ENCODE data around the gene EFHB. TPM values are rescaled to one million over a fixed set of nuclear protein-coding genes. Genes with fewer than 3 reads are reported as not detected.

The EFHB gene
- 0.39 and 1.4 TPM in 2 replicates for total RNA-seq (2022)
- percentile 32 among the genes with signal in this experiment for Bru-seq, nascent RNA
- percentile 22 among the genes with signal in this experiment for BruChase-seq, experiment 1, labeled RNA remaining after a 2-hour chase
- percentile 20 among the genes with signal in this experiment for BruChase-seq, experiment 2, labeled RNA remaining after a 6-hour chase
- long read RNA-seq, partial matches to known transcripts: 0 of 1 reads
- long read RNA-seq, other reads (novel, unspliced or antisense): 1 of 1 reads

GRCh38 chr3:19934098-19934566 is at the start of gene EFHB:
EFHB (minus strand) TSS chr3:19934217; CDS start chr3:19934018, 199 bp downstream.
- no peaks in the 10 kb centered on the region for H3K36me3 Mint-ChIP-seq (ENCODE audit: insufficient read depth, unreplicated experiment)
- Histone ChIP-seq H3K4me1 (peaks cover 12% of the 10 kb centered on the region), H3K9me3 (no peaks in the 10 kb centered on the region), H3K4me3 (ENCODE audit: low read depth, low read length) (no peak within 1 kb of the TSS), H3K36me3 (ENCODE audit: control insufficient read depth, insufficient read depth, low read length) (no peaks in the 10 kb centered on the region), H3K27me3 (replicated peaks; ENCODE audit: control insufficient read depth, insufficient read depth, low read length) (no peaks in the 10 kb centered on the region)
- peak within 1 kb of the TSS; percentile 2 for H3K4me3 Mint-ChIP-seq (ENCODE audit: unreplicated experiment)
- BruUV-seq (replicated peaks): no TSS peak
- ChIA-PET POLR2A (no interaction called here), CTCF (no interaction called here)
- intact Hi-C loops (cut with micrococcal nuclease; ENCODE audit: unreplicated experiment): no loop called here
- TF ChIP-seq CTCF (IDR thresholded peaks at IDR 0.05; ENCODE audit: insufficient read depth in 1 of 2, low read depth in 1 of 2, low read length in 1 of 2, severe bottlenecking in 1 of 2, unreplicated experiment in 1 of 2): no peak
- peaks cover 30% of the 10 kb centered on the region for H3K4me1 Mint-ChIP-seq (ENCODE audit: low read depth, unreplicated experiment)
- H3K27ac Mint-ChIP-seq (ENCODE audit: unreplicated experiment): peak within 1 kb of the TSS; percentile 73
- DNase-seq: peak; percentile 47 to 62
- peaks cover 9% of the 10 kb centered on the region for H3K9me3 Mint-ChIP-seq (ENCODE audit: unreplicated experiment)
- no peaks in the 10 kb centered on the region for H3K27me3 Mint-ChIP-seq (ENCODE audit: insufficient read depth, unreplicated experiment)

GRCh38 chr3:19972054-19972453 is 38.0 kb upstream of the EFHB start:
- TF ChIP-seq CTCF (IDR thresholded peaks at IDR 0.05; ENCODE audit: insufficient read depth in 1 of 2, low read depth in 1 of 2, low read length in 1 of 2, severe bottlenecking in 1 of 2, unreplicated experiment in 1 of 2): no peak

GRCh38 chr3:19970327-19970726 is 36.3 kb upstream of the EFHB start:
- no peaks in the 10 kb centered on the region; the same call in 1 of the 2 replicates for H3K36me3 ChIP-seq (ENCODE audit: control insufficient read depth, insufficient read depth, low read length)
- intact Hi-C loops (cut with micrococcal nuclease; ENCODE audit: unreplicated experiment): no loop called here

More at GRCh38 chr3:19972054-19972453, 38.0 kb upstream of the EFHB start:
- DNase-seq: no peak
- no TSS peak for BruUV-seq (replicated peaks)
- H3K27ac Mint-ChIP-seq (ENCODE audit: unreplicated experiment): peak overlapping the region; percentile 47
- no peaks in the 10 kb centered on the region for H3K27me3 Mint-ChIP-seq (ENCODE audit: insufficient read depth, unreplicated experiment)
- H3K9me3 Mint-ChIP-seq (ENCODE audit: unreplicated experiment): no peaks in the 10 kb centered on the region
- intact Hi-C loops (cut with micrococcal nuclease; ENCODE audit: unreplicated experiment): no loop called here
- H3K27me3 ChIP-seq (replicated peaks; ENCODE audit: control insufficient read depth, insufficient read depth, low read length): no peaks in the 10 kb centered on the region
- CTCF ChIA-PET: no interaction called here
- H3K36me3 ChIP-seq (ENCODE audit: control insufficient read depth, insufficient read depth, low read length): no peaks in the 10 kb centered on the region; the same call in 1 of the 2 replicates
- peaks cover 15% of the 10 kb centered on the region for H3K4me1 Mint-ChIP-seq (ENCODE audit: low read depth, unreplicated experiment)
- peaks cover 26% of the 10 kb centered on the region for H3K36me3 Mint-ChIP-seq (ENCODE audit: insufficient read depth, unreplicated experiment)
- peaks cover 7% of the 10 kb centered on the region; the same call in 1 of the 2 replicates for H3K4me1 ChIP-seq
- H3K4me3 ChIP-seq (ENCODE audit: low read depth, low read length): no peak overlapping the region
- POLR2A ChIA-PET: no interaction called here
- H3K9me3 ChIP-seq: no peaks in the 10 kb centered on the region
- no peak overlapping the region for H3K4me3 Mint-ChIP-seq (ENCODE audit: unreplicated experiment)

More at GRCh38 chr3:19970327-19970726, 36.3 kb upstream of the EFHB start:
- H3K4me1 ChIP-seq: peaks cover 7% of the 10 kb centered on the region; the same call in 1 of the 2 replicates
- no peak overlapping the region for H3K27ac Mint-ChIP-seq (ENCODE audit: unreplicated experiment)
- DNase-seq: no peak
- H3K4me3 Mint-ChIP-seq (ENCODE audit: unreplicated experiment): no peak overlapping the region
- TF ChIP-seq CTCF (IDR thresholded peaks at IDR 0.05; ENCODE audit: insufficient read depth in 1 of 2, low read depth in 1 of 2, low read length in 1 of 2, severe bottlenecking in 1 of 2, unreplicated experiment in 1 of 2): no peak
- no peaks in the 10 kb centered on the region for H3K9me3 ChIP-seq
- peaks cover 32% of the 10 kb centered on the region for H3K36me3 Mint-ChIP-seq (ENCODE audit: insufficient read depth, unreplicated experiment)
- no peaks in the 10 kb centered on the region for H3K9me3 Mint-ChIP-seq (ENCODE audit: unreplicated experiment)
- peaks cover 15% of the 10 kb centered on the region for H3K4me1 Mint-ChIP-seq (ENCODE audit: low read depth, unreplicated experiment)
- ChIA-PET CTCF (no interaction called here), POLR2A (no interaction called here)
- no peaks in the 10 kb centered on the region for H3K27me3 ChIP-seq (replicated peaks; ENCODE audit: control insufficient read depth, insufficient read depth, low read length)
- no peak overlapping the region for H3K4me3 ChIP-seq (ENCODE audit: low read depth, low read length)
- H3K27me3 Mint-ChIP-seq (ENCODE audit: insufficient read depth, unreplicated experiment): no peaks in the 10 kb centered on the region
- no TSS peak for BruUV-seq (replicated peaks)
